HepG2 (cell line): ENCODE measurements around the gene NEUROD6. TPM values are rescaled to one million over a fixed set of nuclear protein-coding genes. Genes with fewer than 3 reads are reported as not detected.

Source experiments
- ATAC-seq: fragments of 200-7000 bp; cut with Tn5 transposase; 3 replicates; pipeline ENCODE4 v1.9.1; 2020; ENCODE audit warnings: mild to moderate bottlenecking, moderate library complexity
- BruUV-seq: library from RNA; stranded (reverse); fragments of 400-500 nt; replicated peaks from 2 replicates; lab custom pipeline; 2021; lab: Mats Ljungman, UMichigan
- CTCF ChIA-PET: fragments of 300-600 bp; formaldehyde crosslinking; extraction: SDS; loops from one replicate; lab custom pipeline; 2021; ENCODE audit warnings: low total read pairs, inconsistent platforms, low intra/inter-chr PET ratio; lab: Yijun Ruan, JAX
- POLR2A ChIA-PET: fragments of 350-600 bp; sonication (Branson Sonifier 250); formaldehyde crosslinking; loops from one replicate; lab custom pipeline; 2020; ENCODE audit warnings: antibody characterized with exemption, inconsistent platforms; lab: Yijun Ruan, JAX
- DNase-seq: peaks from one replicate; pipeline ENCODE4 v3.0.0-alpha.2; 2015; ENCODE audit warnings: low spot score
- FAIRE-seq: peaks from 3 replicates; lab custom pipeline; 2011; peaks lifted over from hg19 to GRCh38; lab: Jason Lieb, UNC
- H2AFZ ChIP-seq: one replicate; pipeline ENCODE4 v1.6.1; 2011; ENCODE audit warnings: low read length, inconsistent platforms
- H3K27ac ChIP-seq: fragments of 300-600 bp; 3 replicates; pipeline ENCODE4 v1.8.0; 2011; ENCODE audit warnings: mixed run types, mild to moderate bottlenecking, mixed read lengths, low read length, inconsistent platforms; ENCODE audit not compliant: insufficient read depth; ENCODE audit errors: extremely low read length
- H3K27me3 ChIP-seq, 2 experiments: fragments of 200-600 bp in 1 of 2; 2 replicates in 1 of 2; 3 replicates in 1 of 2; pipeline versions ENCODE4 v1.6.0 to v1.8.0; 2011; ENCODE audit warnings: low read length in 2 of 2, mild to moderate bottlenecking in 2 of 2, moderate library complexity in 2 of 2, inconsistent platforms in 1 of 2; ENCODE audit not compliant: insufficient read depth in 2 of 2, control insufficient read depth in 1 of 2
- H3K36me3 ChIP-seq, 2 experiments: fragments of 200-600 bp in 1 of 2; replicated peaks in 1 of 2; 2 replicates in 1 of 2; 3 replicates in 1 of 2; pipeline versions ENCODE4 v1.5.1 to v1.8.0; 2011; ENCODE audit warnings: low read length in 2 of 2, inconsistent platforms in 1 of 2; ENCODE audit not compliant: insufficient read depth in 2 of 2, control insufficient read depth in 1 of 2
- H3K4me1 ChIP-seq: 2 replicates; pipeline ENCODE4 v1.5.1; 2012; ENCODE audit warnings: low read length, inconsistent platforms; ENCODE audit not compliant: insufficient read depth
- H3K4me2 ChIP-seq: 2 replicates; pipeline ENCODE4 v1.6.0; 2011; ENCODE audit warnings: low read depth, low read length, inconsistent platforms
- H3K4me3 ChIP-seq, 3 experiments: fragments of 200-600 bp in 1 of 3; sonication (generic), shearing (Covaris generic) in 1 of 3; replicated peaks in 1 of 3; 2 replicates each; pipeline ENCODE4 v1.5.1; 2011 to 2016; ENCODE audit warnings: low read length in 3 of 3, inconsistent platforms in 2 of 3, low read depth in 2 of 3, mild to moderate bottlenecking in 2 of 3, control low read depth in 1 of 3, mixed read lengths in 1 of 3; ENCODE audit not compliant: insufficient read depth in 1 of 3
- H3K79me2 ChIP-seq: one replicate; pipeline ENCODE4 v1.6.1; 2011; ENCODE audit warnings: low read length, inconsistent platforms; ENCODE audit not compliant: insufficient read depth
- H3K9ac ChIP-seq: 2 replicates; pipeline ENCODE4 v1.6.0; 2011; ENCODE audit warnings: mild to moderate bottlenecking, low read depth, low read length, inconsistent platforms; ENCODE audit not compliant: insufficient read depth
- H3K9me3 ChIP-seq: 2 replicates; pipeline ENCODE4 v1.5.1; 2012; ENCODE audit warnings: mild to moderate bottlenecking, low read length
- H4K20me1 ChIP-seq: 2 replicates; pipeline ENCODE4 v1.6.0; 2011; ENCODE audit warnings: inconsistent platforms, mild to moderate bottlenecking, low read length, moderate library complexity; ENCODE audit not compliant: insufficient read depth
- AGO1 ChIP-seq: fragments of 200-400 bp; formaldehyde crosslinking; IDR thresholded peaks from 2 replicates; pipeline ENCODE4 v1.6.1; 2017; ENCODE audit warnings: mild to moderate bottlenecking, low read depth, low read length, moderate library complexity; ENCODE audit not compliant: poor library complexity, severe bottlenecking
- ASH2L ChIP-seq: fragments of 300-600, 200-600 bp; sonication (generic); IDR thresholded peaks from 2 replicates; pipeline ENCODE4 v1.7.0; 2017; ENCODE audit warnings: low read depth, mild to moderate bottlenecking, moderate library complexity, mixed read lengths, low read length; ENCODE audit not compliant: insufficient read length
- CEBPZ ChIP-seq: IDR thresholded peaks from 2 replicates; pipeline ENCODE4 v1.6.1; 2012; ENCODE audit warnings: low read length, improper control_type of control experiment
- GTF2F1 ChIP-seq: fragments of 150-350 bp; IDR thresholded peaks from 2 replicates; pipeline ENCODE4 v1.6.1; 2014; ENCODE audit warnings: low read length
- ISL2 ChIP-seq: sonication (generic); formaldehyde crosslinking; IDR thresholded peaks from 2 replicates; pipeline ENCODE4 v1.5.0; 2020; ENCODE audit warnings: missing genetic modification reagents
- MLX ChIP-seq: IDR thresholded peaks from 2 replicates; pipeline ENCODE4 v1.6.1; 2016
- MLXIP ChIP-seq: sonication (generic); formaldehyde crosslinking; IDR thresholded peaks from 2 replicates; pipeline ENCODE4 v1.9.0; 2021; ENCODE audit warnings: missing genetic modification reagents, borderline replicate concordance
- NFE2 ChIP-seq: sonication (generic); formaldehyde crosslinking; IDR thresholded peaks from 2 replicates; pipeline ENCODE4 v1.4.0; 2020; ENCODE audit warnings: missing genetic modification reagents
- SRSF4 ChIP-seq: fragments of 200-400 bp; formaldehyde crosslinking; IDR thresholded peaks from one replicate; pipeline ENCODE4 v1.6.1; 2018; ENCODE audit warnings: mild to moderate bottlenecking, low read depth, low read length, moderate library complexity; ENCODE audit not compliant: poor library complexity, severe bottlenecking
- ZBTB7B ChIP-seq: sonication (generic); formaldehyde crosslinking; IDR thresholded peaks from 2 replicates; pipeline ENCODE4 v1.4.0; 2020; ENCODE audit warnings: missing genetic modification reagents
- ZFP36L1 ChIP-seq: sonication (generic); formaldehyde crosslinking; IDR thresholded peaks from 2 replicates; pipeline ENCODE4 v1.8.0; 2022; ENCODE audit warnings: mild to moderate bottlenecking, missing genetic modification reagents, moderate library complexity
- ZFP41 ChIP-seq: sonication (generic); formaldehyde crosslinking; IDR thresholded peaks from 2 replicates; pipeline ENCODE4 v1.4.0; 2020; ENCODE audit warnings: mild to moderate bottlenecking, missing genetic modification reagents, borderline replicate concordance
- WGBS: methylation state at CpG from one replicate; pipeline ENCODE4 v1.1.6; 2017; ENCODE audit warnings: low lambda C conversion rate; 5-methylcytosine and 5-hydroxymethylcytosine counted together
- in situ Hi-C: cut with HindIII; loops from 2 replicates; pipeline ENCODE4 v1.10.0; 2017; ENCODE audit warnings: low pct_unique_long_range_greater_than_20kb; ENCODE audit not compliant: extremely low pct_ligation_motif_present
- intact Hi-C: fragments of 100-400 bp; cut with micrococcal nuclease; formaldehyde crosslinking; loops from one replicate; pipeline ENCODE4 v1.10.0; 2022; ENCODE audit not compliant: unreplicated experiment
- polyA plus RNA-seq, 8 experiments: library from polyadenylated mRNA; depleted of rRNA in 3 of 8; stranded (reverse) in 7 of 8; unstranded in 1 of 8; fragments of >200 nt; fragmentation: Illumina TruSeq in 4 of 8; extraction: Trizol in 4 of 8; gene quantifications; 2 replicates each; pipeline versions ENCODE4 v1.2.1 to v1.2.3, GENCODE V29; 2011 to 2016; ENCODE audit warnings: low read depth in 4 of 8, missing spikeins in 1 of 8, mixed read lengths in 1 of 8; ENCODE audit not compliant: insufficient read depth in 1 of 8
- total RNA-seq, 5 experiments: library from RNA; depleted of rRNA; stranded (reverse); fragments of >200 nt; fragmentation: Illumina TruSeq; extraction: Trizol; gene quantifications; 2 replicates each; pipeline ENCODE4 v1.2.3, GENCODE V29; 2016; ENCODE audit warnings: low read depth in 1 of 5

Gene NEUROD6
- total and polyA plus RNA-seq, 2 of the 13 experiments (the other 11 are each of a cell fraction or from before 2014, with no cell fraction given) = not detected

GRCh38 chr7:31384466-31384865 lies 43.9 kb upstream of the NEUROD6 start:
- no peaks in the 10 kb centered on the region for H3K27me3 ChIP-seq
- no peak for TF ChIP-seq MLXIP
- no peak for TF ChIP-seq MLX (CRISPR knock-in tag)
- no peak for TF ChIP-seq AGO1
- TF ChIP-seq CEBPZ = no peak
- no peak for TF ChIP-seq SRSF4
- TF ChIP-seq ZFP36L1 = no peak
- no peak for TF ChIP-seq NFE2 (CRISPR knock-in tag)
- TF ChIP-seq ZBTB7B (CRISPR knock-in tag) = no peak
- TF ChIP-seq ZFP41 (CRISPR knock-in tag) = no peak
- no peak for TF ChIP-seq ASH2L
- TF ChIP-seq GTF2F1 = no peak
- TF ChIP-seq ISL2 (CRISPR knock-in tag) = no peak
- intact Hi-C loops (no loop called here), in situ Hi-C loops (no loop called here)
- no TSS peak for BruUV-seq
- no peaks in the 10 kb centered on the region for H3K79me2 ChIP-seq
- no peak for FAIRE-seq
- no peaks in the 10 kb centered on the region for H4K20me1 ChIP-seq
- H3K4me1 ChIP-seq = no peaks in the 10 kb centered on the region
- POLR2A ChIA-PET = no interaction called here
- no peak overlapping the region for H3K4me3 ChIP-seq
- ATAC-seq = no peak
- no peak for DNase-seq
- H3K9ac ChIP-seq = no peak overlapping the region
- peaks cover 4% of the 10 kb centered on the region; the same call in 1 of the 2 replicates for H3K9me3 ChIP-seq
- 4% methylated on average over 4 of the region's 4 CpGs for WGBS
- no peak overlapping the region for H2AFZ ChIP-seq
- CTCF ChIA-PET = no interaction called here
- no peaks in the 10 kb centered on the region for H3K36me3 ChIP-seq
- no peak overlapping the region for H3K4me2 ChIP-seq
- H3K27ac ChIP-seq = no peak overlapping the region
